ENCODE results near the gene ST6GALNAC5.

Gene ST6GALNAC5

DNA sequence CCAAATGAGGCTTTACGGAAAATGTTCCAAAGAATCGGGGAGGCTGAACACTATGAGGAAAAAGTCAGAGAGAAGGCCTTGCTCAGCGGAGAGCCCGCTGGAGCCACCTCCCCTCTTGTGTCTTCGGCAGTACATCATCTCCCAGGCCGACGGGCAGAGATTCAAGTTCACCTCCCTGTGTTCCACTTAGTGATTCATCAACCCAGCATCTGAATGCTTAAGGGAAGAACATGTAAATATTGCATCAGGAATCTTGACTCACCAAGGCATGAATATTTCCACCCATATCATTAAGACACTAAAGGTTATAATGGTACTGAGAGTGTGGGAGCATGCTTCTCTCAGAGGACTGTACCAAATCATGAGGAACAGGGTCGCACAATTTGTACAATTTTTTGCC, 172.5 kb downstream of the ST6GALNAC5 start:
- in situ Hi-C loops (cut with MboI; ENCODE audit: low sequenced_read_pairs), result no loop called here

DNA sequence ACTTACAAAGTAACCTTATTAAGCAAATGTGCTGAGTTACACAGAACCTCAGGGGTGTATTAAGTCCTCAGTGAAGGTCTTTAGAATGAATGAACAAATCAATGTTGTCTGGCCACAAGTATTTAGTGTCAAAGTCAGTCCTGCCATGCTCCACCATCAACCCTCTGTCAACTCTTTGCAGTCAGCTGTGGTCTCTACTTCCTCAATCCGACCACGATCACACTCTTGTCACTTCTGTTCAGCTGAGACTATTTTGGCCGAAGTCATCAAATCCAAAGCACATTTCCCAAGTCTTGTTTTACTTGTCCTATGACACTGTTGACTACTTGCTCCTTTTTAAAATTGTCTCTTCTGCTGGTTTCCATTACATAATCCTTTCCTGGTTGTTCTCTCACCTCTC, 173.5 kb downstream of the ST6GALNAC5 start:
- in situ Hi-C loops (cut with MboI; ENCODE audit: low sequenced_read_pairs), result no loop called here

DNA sequence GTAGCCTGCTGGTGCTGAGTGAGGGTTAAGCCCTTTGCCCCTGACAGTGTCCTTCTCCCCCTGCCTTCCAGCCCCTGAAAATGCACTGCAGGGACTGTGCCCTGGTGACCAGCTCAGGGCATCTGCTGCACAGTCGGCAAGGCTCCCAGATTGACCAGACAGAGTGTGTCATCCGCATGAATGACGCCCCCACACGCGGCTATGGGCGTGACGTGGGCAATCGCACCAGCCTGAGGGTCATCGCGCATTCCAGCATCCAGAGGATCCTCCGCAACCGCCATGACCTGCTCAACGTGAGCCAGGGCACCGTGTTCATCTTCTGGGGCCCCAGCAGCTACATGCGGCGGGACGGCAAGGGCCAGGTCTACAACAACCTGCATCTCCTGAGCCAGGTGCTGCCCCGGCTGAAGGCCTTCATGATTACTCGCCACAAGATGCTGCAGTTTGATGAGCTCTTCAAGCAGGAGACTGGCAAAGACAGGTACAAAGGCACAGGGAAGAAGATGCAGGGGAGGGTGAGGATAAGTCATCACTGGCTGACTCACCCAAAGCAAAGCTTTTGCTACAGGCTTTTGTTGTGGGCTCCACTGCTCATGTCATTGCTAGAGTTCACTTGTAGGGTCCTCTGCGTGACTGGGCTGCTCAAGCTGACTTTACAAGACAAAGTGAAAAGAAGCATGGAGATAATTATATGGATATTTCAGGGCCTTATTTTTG, 177.0 kb downstream of the ST6GALNAC5 start:
- in situ Hi-C loops (cut with MboI; ENCODE audit: low sequenced_read_pairs), result no loop called here

DNA sequence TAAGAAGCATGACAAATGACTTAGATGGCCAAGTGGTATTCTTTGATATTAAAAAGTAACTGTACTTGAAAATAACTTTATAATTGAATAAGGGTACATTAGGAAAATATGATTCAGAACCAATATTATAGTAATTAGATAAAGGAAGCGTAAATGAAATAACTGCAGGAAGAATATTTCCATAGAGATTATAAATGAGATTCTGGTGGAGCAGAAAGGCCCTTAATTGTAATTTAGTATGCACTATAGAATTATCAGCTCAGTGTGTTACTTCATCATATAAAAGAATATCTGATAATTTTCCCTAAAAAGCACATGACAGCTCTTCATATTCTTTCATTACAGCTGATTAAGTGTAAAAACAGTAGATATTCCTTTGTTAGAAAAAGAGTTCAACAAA, 180.3 kb downstream of the ST6GALNAC5 start:
- in situ Hi-C loops (cut with MboI; ENCODE audit: low sequenced_read_pairs), result no loop called here

DNA sequence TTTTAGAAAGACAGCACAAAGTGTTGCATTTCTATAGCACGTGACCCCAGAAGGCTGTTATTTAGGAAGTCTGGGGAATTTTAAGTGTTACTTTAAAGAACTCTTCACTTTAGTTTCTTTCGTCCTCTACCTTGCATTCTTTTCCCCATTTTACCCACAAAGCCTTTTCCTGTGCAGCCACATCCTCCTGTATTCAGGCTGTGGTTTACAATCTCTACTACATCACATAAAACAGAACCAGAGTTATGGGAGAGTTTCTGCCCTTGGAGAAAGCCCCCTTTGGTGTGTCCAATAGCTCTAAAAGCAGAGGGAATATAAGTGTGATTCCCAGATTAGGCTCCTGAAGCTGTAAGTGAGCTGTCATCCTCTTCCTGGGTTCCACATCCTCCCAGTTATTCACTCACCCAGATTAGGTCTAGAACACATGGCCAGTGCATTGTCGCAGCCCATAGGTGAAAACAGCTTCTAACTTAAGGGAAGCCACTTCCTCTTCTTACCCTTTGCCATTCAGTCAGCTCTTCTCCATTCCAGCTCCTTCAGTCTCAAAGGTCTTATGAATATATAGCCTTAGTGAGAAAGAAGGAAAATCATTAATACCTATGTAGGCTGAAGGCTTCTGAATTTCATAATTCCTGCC, 180.8 kb downstream of the ST6GALNAC5 start:
- in situ Hi-C loops (cut with MboI; ENCODE audit: low sequenced_read_pairs), result no loop called here

DNA sequence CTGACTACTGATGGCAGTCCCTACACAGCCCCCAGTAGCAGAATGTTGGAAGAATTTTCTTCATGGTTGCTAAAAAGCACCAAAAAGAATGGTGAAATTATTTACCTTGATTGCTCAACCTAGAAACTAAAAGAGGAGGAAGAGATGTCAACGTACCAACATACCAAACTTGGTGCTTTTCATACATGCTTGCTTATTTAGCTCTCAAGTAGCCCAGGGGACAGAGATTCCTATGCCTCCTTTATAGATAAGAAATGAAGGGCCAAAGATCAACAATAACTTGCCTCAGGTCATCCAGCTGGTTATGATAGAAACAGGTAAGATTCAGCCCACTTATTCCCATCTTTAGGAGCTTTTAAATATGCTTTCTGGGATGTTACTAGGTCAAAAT, 181.3 kb downstream of the ST6GALNAC5 start:
- in situ Hi-C loops (cut with MboI; ENCODE audit: low sequenced_read_pairs), result no loop called here

DNA sequence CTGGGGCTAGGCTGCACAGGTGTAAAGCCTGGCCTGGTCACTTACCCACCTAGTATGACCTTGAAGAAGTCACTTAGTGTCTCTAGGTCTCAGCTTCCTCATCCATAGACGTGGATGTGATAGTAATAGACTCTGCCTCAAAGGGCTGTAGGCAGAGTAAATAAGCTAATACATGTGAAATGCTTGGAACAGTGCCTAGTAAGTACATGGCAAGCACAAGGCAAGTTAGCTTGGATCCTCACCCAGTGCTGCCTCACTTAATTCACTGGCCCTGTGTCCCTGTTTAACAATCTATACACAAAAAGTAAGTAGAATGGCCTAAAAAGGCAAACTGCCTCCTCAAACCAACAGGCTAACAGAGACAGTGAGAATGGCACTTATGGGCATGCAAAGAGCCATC, 184.1 kb downstream of the ST6GALNAC5 start:
- in situ Hi-C loops (cut with MboI; ENCODE audit: low sequenced_read_pairs), result no loop called here

DNA sequence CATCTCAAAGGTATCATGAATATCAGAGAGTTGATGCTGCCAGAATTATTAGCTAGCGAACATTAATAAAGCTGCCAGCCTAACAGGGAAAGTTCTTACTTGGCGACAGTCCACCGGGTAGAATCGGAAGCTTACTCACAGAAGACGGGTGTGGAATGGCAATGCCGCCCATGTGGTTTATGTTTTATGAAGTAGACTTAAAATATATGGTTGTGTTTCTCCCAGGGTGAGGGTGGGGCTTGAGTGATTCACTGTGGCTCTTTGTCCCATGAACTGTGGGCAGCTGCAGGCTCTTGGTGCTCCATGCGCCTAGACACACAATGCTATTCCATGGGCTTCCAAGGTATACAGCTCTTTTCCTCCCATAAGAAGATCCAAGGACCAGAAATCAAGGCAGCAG, 189.2 kb downstream of the ST6GALNAC5 start:
- in situ Hi-C loops (cut with MboI; ENCODE audit: low sequenced_read_pairs), result no loop called here

DNA sequence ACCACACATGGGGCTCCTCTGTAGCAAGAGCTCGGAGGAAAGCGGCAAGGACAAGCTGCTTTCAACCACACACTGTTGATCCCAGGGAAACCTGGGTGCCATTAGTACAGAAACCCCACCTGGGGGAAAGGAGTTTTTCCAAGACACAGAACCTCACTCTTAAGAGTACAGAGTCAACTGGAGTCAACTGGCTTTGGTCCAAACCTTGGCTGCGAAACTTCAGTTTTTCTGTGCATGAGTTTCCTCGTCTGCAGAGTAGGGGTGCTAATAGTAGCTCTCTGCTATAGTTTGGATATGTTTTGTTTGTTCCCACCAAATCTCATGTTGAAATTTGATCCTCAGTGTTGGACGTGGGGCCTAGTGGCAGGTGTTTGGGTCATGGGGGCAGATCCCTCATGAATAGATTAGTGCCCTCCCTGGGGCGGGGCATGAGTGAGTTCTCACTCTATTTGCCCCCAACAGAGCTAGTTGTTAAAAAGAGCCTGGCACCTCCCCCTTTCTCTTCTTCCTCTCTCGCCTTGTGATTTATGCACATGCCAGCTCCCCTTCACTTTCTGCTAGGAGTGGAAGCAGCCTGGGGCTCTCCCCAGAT, 190.8 kb downstream of the ST6GALNAC5 start:
- in situ Hi-C loops (cut with MboI; ENCODE audit: low sequenced_read_pairs), result no loop called here

DNA sequence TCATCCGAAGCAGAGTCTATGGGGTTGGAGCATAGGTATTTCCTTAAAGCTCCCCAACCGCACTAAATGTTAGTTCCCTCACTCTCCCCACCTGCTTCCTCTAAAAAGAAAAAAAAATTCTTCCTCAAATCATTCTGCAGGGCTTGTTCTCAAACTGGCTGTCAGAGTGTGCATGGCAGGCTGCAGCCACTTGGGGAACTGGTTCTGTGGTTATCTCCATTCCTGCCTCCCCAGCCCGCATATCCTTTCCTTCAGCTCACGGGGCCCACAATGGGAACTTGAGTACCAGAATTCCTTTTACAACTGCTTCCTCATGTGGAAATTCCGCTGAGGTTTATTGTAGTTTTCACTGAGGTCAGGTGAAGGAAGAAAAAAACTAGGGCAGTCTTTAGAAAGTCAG, 192.7 kb downstream of the ST6GALNAC5 start:
- in situ Hi-C loops (cut with MboI; ENCODE audit: low sequenced_read_pairs), result no loop called here

DNA sequence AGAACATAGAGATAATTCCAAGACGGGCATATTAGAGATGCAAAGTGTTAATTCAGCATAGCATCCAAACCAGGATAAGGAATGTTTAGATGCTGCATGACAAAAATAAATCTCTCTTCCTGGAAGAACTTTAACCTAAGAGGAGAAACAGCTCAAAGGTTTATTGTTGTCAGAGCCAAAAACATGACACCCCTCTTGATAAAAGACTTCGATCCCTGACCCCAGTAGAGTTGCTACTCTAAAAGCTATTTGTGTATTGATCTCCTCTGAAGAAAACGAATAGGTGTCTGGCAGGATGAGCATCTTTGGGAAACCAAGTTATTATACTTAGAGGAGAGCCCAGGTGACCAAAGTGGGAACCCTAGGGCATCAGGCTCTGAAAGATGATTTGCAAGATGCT, 193.9 kb downstream of the ST6GALNAC5 start:
- in situ Hi-C loops (cut with MboI; ENCODE audit: low sequenced_read_pairs), result no loop called here

DNA sequence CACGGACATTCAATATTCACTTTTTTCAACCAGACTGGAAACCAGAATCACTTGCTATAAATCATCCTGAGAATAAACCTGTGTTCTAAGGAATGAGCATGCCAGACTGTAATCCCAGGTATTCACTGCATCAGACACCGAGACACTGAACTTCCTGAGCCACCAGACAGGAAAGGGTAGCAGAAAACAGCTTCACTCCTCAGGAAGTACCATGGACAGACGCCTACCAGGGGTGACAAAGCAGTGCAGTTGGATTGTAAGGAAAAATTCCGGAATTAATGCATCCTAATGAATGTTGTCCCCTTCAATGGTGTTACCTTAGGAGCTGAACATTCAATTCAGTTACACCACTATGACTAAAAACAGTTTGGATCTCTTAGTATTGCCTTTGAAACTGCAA, 195.8 kb downstream of the ST6GALNAC5 start:
- in situ Hi-C loops (cut with MboI; ENCODE audit: low sequenced_read_pairs), result no loop called here

DNA sequence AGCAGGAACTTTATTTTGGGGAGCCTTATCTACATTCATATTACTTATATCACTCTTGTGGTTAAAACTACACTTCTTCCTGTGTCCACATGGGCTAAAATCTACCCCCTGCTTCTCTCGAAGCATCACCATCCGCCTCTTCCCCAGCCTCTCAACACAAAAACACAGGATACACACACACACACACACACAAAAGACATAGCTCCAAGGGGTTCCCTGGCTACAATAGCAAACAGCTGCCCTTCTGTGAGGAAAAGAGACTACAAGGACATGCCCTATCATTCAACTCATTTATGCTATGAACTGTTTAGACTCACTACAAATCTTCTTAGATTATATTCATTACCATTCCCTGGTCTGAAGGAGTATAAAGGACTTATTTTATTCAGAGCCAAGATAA, 197.0 kb downstream of the ST6GALNAC5 start:
- in situ Hi-C loops (cut with MboI; ENCODE audit: low sequenced_read_pairs), result no loop called here

DNA sequence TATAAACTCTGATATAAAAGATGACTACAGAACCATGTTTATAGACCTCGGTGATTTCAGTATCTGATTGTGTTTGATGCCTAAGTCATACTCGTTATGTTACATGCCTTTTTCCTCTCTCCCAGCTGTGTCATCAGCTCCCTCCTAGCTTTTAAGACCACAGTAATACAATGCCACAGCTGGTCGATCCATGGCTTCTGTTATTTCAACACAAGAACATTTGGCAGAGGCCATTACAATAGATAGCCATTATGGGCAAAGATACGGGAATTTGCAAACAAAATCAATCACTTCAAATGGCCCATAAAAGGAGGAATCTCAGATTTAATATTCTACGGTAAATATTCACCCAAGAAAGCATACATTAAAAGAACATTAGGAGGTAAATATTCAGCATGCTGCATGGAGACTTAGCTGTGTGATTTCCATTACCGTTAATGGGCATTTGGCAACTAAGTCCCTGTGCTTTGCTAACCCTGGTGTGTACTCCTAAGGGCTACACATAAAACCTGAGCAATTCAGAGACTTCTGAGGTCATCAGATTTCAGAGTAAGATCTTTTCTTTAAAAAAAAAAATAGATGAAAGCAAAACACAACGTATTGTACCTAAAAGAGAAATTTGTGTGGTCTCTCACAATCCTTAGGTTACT, 198.5 kb downstream of the ST6GALNAC5 start:
- in situ Hi-C loops (cut with MboI; ENCODE audit: low sequenced_read_pairs), result no loop called here

DNA sequence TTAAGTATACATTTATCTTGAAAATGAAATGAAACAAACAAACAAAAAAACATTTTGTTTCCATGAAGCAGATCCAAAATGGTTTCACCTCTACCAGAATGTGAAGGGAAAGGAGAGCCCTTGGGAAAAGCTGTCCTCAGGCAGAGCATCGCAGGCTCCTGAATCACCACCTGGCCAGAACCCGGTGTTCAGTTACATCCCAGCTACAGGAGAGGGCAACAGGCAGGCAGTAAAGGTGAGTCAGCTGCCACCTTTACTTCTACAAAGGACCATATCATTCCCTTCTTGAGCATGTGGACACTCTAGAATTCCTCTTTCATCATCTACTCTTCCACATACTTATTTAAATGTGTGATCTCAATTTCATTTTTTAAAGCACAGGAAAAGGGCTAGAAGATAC, 200.7 kb downstream of the ST6GALNAC5 start:
- in situ Hi-C loops (cut with MboI; ENCODE audit: low sequenced_read_pairs), result no loop called here

DNA sequence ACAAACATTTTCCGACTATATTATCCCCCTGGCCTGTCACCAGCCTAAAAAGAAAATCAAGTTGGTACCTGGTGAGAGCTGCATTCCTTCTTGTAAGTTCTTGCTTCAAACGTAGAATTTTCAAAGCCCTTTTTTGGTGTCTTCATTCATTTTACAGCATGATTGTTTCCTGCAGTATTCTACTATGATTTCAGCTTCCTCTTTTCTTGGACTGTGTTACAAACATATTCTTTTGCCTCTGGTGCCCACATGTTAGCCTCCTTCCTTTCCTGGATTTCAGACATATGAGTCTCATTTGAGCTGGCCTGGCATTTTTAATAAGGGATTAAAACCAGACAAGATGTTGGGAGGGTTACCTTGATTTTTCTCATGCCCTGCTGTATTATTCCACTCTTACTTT, 209.5 kb downstream of the ST6GALNAC5 start:
- in situ Hi-C loops (cut with MboI; ENCODE audit: low sequenced_read_pairs), result no loop called here

DNA sequence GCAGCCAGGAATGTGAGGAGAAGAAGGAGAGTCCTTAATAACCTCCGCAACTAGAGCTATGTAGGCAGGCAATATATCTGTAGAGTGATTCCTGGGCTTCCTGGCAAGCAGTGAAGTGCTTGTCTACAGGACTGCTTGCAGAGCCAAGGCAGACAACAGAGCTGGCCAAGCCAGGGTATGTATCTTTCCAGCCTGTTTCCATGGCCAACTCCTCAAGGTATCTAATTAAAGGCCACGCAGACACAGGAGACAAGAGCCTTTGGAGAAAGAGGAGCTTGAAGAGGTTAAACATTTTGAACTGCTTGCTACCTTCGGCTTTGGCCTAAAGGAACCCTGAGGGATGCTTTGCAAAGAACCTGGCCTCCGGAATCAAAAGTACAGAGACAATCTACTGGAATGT, 214.6 kb downstream of the ST6GALNAC5 start:
- in situ Hi-C loops (cut with MboI; ENCODE audit: low sequenced_read_pairs), result no loop called here

DNA sequence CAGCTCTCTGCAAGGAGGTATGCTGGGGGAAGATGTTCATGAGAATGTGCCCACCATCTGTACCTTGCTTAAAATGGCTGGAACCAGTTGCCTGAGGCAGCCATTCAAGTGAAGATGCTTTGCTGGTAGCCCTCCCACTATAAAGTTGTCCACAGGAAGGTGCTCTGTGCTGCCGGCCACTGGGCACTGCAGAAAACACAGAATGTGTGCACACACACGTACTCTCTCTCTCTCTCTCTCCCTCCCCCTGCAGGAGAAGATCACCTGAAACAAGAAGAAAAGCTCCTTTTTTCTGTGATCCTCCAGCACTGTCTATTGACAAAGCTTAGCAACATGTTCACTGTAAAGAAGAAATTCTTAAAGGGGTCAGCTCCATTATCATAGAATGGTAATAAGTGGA, 217.2 kb downstream of the ST6GALNAC5 start:
- in situ Hi-C loops (cut with MboI; ENCODE audit: low sequenced_read_pairs), result no loop called here

DNA sequence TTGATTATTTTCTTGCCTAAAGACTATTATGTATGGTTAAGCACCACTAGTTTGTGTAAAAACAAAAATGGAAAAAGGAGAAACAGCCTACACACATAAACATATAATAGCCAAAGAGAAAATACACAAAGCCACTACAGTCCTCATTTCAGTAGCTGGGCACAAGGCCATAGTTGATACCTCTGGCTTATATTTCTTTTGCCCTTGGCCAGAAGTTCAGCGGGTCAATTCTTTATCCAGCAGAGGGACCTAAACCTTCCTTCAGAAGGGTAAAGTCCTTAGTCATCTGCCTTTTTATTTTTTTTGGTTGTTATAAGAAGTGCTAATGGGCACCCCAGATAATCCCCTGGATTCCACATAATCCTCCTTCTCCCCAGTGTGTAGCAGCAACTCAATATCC, 217.8 kb downstream of the ST6GALNAC5 start:
- in situ Hi-C loops (cut with MboI; ENCODE audit: low sequenced_read_pairs), result no loop called here

DNA sequence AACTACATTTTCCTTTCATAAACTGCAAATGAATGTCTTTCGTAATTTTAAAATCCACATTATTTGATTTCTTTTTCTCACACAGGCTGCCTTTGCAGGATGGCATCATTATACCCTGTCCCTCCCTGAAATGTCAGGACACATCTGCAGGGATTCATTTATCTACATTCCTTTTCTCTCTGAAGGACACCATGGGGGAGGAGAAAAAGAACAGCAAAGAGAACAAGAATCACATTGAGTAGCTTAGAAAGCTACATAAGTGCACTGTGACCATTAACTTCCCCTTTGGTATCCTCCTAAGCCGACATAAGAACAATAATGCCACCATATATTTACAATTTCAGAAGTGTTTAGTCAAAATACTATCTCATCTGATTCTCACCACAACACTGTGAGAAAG, 222.5 kb downstream of the ST6GALNAC5 start:
- in situ Hi-C loops (cut with MboI; ENCODE audit: low sequenced_read_pairs), result no loop called here

DNA sequence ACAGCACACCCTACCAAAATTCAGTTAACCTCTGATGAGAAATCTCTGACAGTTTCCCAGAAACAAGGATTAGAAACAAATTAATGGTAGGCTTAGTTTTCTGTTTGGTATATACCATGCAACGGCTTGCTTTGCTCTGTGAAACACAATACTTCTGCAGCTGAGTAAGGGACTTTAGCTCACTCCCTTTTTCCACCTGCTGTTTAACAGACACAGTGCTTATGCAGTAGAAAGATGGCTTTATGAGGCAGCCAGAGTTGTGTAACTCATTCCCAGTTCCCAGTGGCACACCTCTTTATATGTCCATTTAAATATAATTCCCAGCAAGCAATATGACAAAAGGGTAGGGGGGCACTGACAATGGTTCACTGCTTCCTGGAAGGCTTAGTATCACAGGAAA, 228.0 kb downstream of the ST6GALNAC5 start:
- in situ Hi-C loops (cut with MboI; ENCODE audit: low sequenced_read_pairs), result no loop called here

All from HL-60/S4 treated with phorbol 12-myristate 13-acetate at 8.2 ng/mL for 4 days and 3 days (cell line).